Measurements from ENCODE around the gene TRAFD1.

TRAFD1 gene

DNA sequence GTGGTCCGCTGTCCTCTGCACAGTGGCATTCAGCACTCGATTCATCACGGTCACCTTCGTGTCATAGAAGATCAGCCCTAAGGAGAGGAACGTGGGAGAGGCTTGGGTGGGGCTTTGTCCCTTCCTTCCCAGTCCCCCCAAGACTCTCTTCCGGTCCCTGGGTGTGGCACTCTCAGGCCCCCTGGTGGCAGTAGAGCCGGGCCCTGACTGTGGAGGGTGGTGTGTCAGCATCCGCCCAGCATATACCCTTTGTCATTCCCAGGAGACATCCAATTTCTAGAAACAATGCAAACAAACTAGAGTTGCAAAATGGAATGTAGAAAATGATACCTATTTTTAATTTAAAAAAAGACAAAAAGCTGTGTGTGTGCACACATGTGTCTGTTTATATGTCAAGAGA is 45.0 kb downstream of the TRAFD1 start (continued):
- TF ChIP-seq, protein P1, sequence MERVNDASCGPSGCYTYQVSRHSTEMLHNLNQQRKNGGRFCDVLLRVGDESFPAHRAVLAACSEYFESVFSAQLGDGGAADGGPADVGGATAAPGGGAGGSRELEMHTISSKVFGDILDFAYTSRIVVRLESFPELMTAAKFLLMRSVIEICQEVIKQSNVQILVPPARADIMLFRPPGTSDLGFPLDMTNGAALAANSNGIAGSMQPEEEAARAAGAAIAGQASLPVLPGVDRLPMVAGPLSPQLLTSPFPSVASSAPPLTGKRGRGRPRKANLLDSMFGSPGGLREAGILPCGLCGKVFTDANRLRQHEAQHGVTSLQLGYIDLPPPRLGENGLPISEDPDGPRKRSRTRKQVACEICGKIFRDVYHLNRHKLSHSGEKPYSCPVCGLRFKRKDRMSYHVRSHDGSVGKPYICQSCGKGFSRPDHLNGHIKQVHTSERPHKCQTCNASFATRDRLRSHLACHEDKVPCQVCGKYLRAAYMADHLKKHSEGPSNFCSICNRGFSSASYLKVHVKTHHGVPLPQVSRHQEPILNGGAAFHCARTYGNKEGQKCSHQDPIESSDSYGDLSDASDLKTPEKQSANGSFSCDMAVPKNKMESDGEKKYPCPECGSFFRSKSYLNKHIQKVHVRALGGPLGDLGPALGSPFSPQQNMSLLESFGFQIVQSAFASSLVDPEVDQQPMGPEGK (CRISPR knock-in tag; IDR thresholded peaks at IDR 0.05; ENCODE audit: borderline replicate concordance): no peak
- TF ChIP-seq TOX (CRISPR knock-in tag; IDR thresholded peaks at IDR 0.05; ENCODE audit: borderline replicate concordance) (no peak), ZC3H10 (CRISPR knock-in tag; IDR thresholded peaks at IDR 0.05) (no peak), ZNF565 (CRISPR knock-in tag; conservative IDR thresholded peaks at IDR 0.05; ENCODE audit: low read depth) (no peak)
- TF ChIP-seq, protein P2, sequence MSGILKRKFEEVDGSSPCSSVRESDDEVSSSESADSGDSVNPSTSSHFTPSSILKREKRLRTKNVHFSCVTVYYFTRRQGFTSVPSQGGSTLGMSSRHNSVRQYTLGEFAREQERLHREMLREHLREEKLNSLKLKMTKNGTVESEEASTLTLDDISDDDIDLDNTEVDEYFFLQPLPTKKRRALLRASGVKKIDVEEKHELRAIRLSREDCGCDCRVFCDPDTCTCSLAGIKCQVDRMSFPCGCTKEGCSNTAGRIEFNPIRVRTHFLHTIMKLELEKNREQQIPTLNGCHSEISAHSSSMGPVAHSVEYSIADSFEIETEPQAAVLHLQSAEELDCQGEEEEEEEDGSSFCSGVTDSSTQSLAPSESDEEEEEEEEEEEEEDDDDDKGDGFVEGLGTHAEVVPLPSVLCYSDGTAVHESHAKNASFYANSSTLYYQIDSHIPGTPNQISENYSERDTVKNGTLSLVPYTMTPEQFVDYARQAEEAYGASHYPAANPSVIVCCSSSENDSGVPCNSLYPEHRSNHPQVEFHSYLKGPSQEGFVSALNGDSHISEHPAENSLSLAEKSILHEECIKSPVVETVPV (CRISPR knock-in tag; IDR thresholded peaks at IDR 0.05): no peak

DNA sequence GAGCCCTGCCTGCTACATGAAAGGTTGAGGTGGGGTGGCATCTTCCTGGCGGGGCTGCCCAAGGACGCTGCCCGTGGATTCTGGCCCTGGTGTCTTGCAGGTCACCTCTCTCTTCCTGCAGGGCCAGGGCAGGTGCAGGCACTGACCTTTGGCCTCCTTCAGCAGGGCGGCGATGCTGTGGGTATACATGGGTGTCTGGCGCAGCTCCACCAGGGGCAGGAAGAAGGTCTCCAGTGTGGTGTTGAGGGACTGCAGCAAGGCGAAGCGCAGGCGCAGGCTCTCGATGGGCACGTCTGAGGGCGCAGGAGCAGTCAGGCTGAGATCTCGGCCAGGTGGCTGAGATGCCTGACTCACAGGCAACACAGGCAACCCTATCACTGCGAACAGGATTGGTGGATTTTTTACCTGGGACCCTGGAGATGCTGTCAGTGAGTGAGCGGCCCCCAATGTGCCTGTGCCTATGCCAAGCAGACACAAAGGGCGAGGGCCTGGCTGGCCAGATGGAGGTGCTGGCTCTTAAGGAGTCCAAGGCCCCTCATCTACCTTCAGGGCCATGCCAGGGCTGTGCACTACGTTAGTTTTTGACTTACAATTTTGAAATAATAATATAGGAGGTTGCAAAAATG is 45.7 kb downstream of the TRAFD1 start:
- ATAC-seq: no peak
- no peak for TF ChIP-seq PPARA (CRISPR knock-in tag; IDR thresholded peaks at IDR 0.05; ENCODE audit: borderline replicate concordance)
- no peak for TF ChIP-seq BACH2 (CRISPR knock-in tag; IDR thresholded peaks at IDR 0.05; ENCODE audit: borderline replicate concordance)
- no peak for TF ChIP-seq ZNF565 (CRISPR knock-in tag; conservative IDR thresholded peaks at IDR 0.05; ENCODE audit: low read depth)
- TF ChIP-seq ZNF8 (CRISPR knock-in tag; IDR thresholded peaks at IDR 0.05): no peak
- TF ChIP-seq RARB (CRISPR knock-in tag; IDR thresholded peaks at IDR 0.05): no peak

DNA sequence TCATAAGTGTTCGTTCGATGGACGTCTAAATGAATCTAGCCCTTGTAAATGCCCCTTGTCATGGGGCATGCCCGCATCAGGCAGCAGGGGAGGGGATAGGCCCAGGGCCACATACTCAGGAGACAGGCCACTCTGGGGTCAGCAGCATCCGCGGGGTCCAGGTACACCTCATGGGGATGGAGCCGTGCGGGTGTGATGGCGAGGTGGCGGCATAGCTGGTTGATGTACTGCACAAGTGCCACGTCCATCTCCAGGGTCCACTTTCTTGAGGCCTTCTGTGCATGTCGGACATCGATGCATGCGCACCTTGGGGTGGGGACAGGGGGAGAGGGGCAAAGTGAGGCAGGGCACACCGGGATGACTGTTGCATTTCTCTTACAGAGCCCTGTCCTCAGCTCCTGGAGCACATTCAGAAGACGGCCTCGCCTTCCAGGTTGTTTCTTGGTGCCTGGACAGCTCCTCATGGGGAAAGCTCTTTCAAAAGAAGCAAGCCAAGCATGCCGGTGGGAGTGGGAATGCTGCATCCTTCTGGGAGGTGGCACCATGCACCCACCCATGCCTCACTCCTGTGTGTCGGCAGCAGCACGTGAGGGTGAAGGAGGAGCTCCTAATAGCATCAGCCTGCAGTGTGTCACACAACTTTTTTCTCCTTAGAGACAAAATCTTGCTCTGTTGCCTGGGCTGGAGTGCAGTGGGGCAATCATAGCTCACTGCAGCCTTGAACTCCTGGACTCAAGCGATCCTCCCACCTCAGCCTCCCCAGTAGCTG is 47.4 kb downstream of the TRAFD1 start:
- no peak for ATAC-seq

More for the DNA sequence above, 47.4 kb downstream of the TRAFD1 start:
- TF ChIP-seq OSR1 (CRISPR knock-in tag; IDR thresholded peaks at IDR 0.05) (no peak), BACH2 (CRISPR knock-in tag; IDR thresholded peaks at IDR 0.05; ENCODE audit: borderline replicate concordance) (no peak), CSDC2 (CRISPR knock-in tag; IDR thresholded peaks at IDR 0.05) (no peak), SNAI2 (CRISPR knock-in tag; IDR thresholded peaks at IDR 0.05) (no peak), ZC3H10 (CRISPR knock-in tag; IDR thresholded peaks at IDR 0.05) (no peak), ARNTL (CRISPR knock-in tag; IDR thresholded peaks at IDR 0.05; ENCODE audit: borderline replicate concordance, low read depth) (no peak), TCF4 (CRISPR knock-in tag; IDR thresholded peaks at IDR 0.05; ENCODE audit: borderline replicate concordance) (no peak), ZFP30 (CRISPR knock-in tag; IDR thresholded peaks at IDR 0.05) (no peak), ESRRG (CRISPR knock-in tag; IDR thresholded peaks at IDR 0.05) (no peak)
- TF ChIP-seq, protein P3, sequence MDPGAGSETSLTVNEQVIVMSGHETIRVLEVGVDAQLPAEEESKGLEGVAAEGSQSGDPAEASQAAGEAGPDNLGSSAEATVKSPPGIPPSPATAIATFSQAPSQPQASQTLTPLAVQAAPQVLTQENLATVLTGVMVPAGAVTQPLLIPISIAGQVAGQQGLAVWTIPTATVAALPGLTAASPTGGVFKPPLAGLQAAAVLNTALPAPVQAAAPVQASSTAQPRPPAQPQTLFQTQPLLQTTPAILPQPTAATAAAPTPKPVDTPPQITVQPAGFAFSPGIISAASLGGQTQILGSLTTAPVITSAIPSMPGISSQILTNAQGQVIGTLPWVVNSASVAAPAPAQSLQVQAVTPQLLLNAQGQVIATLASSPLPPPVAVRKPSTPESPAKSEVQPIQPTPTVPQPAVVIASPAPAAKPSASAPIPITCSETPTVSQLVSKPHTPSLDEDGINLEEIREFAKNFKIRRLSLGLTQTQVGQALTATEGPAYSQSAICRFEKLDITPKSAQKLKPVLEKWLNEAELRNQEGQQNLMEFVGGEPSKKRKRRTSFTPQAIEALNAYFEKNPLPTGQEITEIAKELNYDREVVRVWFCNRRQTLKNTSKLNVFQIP (CRISPR knock-in tag; IDR thresholded peaks at IDR 0.05; ENCODE audit: borderline replicate concordance, low read depth): no peak
- TF ChIP-seq, protein P4, sequence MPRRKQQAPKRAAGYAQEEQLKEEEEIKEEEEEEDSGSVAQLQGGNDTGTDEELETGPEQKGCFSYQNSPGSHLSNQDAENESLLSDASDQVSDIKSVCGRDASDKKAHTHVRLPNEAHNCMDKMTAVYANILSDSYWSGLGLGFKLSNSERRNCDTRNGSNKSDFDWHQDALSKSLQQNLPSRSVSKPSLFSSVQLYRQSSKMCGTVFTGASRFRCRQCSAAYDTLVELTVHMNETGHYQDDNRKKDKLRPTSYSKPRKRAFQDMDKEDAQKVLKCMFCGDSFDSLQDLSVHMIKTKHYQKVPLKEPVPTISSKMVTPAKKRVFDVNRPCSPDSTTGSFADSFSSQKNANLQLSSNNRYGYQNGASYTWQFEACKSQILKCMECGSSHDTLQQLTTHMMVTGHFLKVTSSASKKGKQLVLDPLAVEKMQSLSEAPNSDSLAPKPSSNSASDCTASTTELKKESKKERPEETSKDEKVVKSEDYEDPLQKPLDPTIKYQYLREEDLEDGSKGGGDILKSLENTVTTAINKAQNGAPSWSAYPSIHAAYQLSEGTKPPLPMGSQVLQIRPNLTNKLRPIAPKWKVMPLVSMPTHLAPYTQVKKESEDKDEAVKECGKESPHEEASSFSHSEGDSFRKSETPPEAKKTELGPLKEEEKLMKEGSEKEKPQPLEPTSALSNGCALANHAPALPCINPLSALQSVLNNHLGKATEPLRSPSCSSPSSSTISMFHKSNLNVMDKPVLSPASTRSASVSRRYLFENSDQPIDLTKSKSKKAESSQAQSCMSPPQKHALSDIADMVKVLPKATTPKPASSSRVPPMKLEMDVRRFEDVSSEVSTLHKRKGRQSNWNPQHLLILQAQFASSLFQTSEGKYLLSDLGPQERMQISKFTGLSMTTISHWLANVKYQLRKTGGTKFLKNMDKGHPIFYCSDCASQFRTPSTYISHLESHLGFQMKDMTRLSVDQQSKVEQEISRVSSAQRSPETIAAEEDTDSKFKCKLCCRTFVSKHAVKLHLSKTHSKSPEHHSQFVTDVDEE (CRISPR knock-in tag; IDR thresholded peaks at IDR 0.05): no peak
- TF ChIP-seq, protein P2 (CRISPR knock-in tag; IDR thresholded peaks at IDR 0.05): no peak
- TF ChIP-seq, protein P5, sequence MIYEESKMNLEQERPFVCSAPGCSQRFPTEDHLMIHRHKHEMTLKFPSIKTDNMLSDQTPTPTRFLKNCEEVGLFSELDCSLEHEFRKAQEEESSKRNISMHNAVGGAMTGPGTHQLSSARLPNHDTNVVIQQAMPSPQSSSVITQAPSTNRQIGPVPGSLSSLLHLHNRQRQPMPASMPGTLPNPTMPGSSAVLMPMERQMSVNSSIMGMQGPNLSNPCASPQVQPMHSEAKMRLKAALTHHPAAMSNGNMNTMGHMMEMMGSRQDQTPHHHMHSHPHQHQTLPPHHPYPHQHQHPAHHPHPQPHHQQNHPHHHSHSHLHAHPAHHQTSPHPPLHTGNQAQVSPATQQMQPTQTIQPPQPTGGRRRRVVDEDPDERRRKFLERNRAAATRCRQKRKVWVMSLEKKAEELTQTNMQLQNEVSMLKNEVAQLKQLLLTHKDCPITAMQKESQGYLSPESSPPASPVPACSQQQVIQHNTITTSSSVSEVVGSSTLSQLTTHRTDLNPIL (CRISPR knock-in tag; IDR thresholded peaks at IDR 0.05; ENCODE audit: low read depth): no peak
